ENCODE data around the gene CYLD.

CYLD gene

DNA sequence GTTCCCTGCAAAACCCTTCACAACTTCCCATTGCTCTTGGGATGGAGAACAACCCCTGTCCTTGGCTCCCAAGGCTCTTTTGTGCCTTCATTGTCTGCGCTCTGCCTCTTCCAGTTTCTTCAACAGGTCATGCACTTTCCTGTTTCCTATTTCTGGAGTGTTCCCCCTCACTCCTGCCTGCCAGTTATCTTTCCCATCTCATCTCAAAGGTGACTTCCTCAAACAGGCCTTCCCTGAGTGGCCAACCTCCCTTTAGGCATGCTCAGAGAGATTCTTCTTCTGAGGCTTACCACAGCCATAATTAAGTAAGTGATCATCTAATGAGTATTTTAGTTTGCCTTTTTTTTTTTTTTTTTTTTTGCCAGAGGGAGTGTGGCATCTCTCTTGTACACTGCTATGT, 2.9 kb upstream of the CYLD start:
- no peak overlapping the region for H3K4me3 ChIP-seq (replicated peaks in 1 of 2; ENCODE audit: low read depth in 2 of 2, low read length in 2 of 2)
- no peak for DNase-seq (ENCODE audit: low read depth in 2 of 2)
- TF ChIP-seq, protein P1, sequence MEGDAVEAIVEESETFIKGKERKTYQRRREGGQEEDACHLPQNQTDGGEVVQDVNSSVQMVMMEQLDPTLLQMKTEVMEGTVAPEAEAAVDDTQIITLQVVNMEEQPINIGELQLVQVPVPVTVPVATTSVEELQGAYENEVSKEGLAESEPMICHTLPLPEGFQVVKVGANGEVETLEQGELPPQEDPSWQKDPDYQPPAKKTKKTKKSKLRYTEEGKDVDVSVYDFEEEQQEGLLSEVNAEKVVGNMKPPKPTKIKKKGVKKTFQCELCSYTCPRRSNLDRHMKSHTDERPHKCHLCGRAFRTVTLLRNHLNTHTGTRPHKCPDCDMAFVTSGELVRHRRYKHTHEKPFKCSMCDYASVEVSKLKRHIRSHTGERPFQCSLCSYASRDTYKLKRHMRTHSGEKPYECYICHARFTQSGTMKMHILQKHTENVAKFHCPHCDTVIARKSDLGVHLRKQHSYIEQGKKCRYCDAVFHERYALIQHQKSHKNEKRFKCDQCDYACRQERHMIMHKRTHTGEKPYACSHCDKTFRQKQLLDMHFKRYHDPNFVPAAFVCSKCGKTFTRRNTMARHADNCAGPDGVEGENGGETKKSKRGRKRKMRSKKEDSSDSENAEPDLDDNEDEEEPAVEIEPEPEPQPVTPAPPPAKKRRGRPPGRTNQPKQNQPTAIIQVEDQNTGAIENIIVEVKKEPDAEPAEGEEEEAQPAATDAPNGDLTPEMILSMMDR (IDR thresholded peaks at IDR 0.05; ENCODE audit: low read depth, low read length): no peak

DNA sequence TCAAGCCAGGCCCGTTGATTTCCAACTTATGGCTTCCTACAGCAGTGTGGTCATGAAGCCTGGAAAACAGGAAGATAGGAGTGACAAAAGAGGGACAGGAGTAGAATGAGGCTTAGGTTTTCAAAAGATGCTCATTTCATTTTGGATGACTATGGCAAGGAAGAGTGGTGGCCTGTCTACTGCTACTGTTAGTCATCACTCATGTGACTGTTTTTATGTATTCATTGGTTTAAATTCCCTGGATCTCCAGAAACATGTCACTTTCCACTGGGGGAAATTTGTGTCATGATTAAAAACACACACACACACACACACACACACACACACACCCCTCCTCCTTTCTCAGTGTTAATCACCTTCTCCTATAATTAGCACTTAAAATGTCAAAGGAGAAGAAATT, 1.1 kb upstream of the CYLD start:
- TF ChIP-seq, protein P1 (IDR thresholded peaks at IDR 0.05; ENCODE audit: low read depth, low read length): no peak
- H3K4me3 ChIP-seq (replicated peaks in 1 of 2; ENCODE audit: low read depth in 2 of 2, low read length in 2 of 2): no peak overlapping the region
- peak in 1 of 2 donors; percentile 33 for DNase-seq (ENCODE audit: low read depth in 2 of 2)

DNA sequence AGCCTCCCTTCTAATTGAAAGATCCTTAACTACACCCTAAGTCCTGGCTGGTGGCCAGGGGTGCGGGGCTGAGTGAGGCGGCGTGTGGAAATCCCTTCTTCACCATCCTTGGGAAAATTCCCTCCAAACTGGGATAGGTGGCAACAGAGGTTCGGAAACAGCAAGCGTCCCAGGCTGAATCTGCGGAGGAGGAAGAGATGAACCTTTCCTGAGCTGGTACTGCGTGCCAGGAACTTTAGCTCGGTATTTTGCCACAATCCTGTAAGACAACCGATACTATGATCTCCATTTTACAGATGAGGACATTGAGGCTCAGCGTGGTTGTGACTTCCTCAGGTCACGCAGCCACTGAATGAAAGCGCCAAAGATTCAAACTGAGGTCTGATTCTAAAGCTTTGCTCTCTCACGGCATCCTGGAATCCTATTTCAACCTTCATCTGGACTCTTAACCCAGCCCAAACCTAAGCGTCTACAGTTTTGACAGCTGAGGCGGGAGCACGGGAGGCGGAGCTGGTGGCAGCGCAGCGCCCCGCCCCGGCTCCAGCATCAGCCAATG, 583 bp upstream of the CYLD start:
- H3K4me3 ChIP-seq (replicated peaks in 1 of 2; ENCODE audit: low read depth in 2 of 2, low read length in 2 of 2): peak overlapping the region; percentile 38 to 55
- no peak for DNase-seq (ENCODE audit: low read depth in 2 of 2)
- TF ChIP-seq, protein P1 (IDR thresholded peaks at IDR 0.05; ENCODE audit: low read depth, low read length): no peak

DNA sequence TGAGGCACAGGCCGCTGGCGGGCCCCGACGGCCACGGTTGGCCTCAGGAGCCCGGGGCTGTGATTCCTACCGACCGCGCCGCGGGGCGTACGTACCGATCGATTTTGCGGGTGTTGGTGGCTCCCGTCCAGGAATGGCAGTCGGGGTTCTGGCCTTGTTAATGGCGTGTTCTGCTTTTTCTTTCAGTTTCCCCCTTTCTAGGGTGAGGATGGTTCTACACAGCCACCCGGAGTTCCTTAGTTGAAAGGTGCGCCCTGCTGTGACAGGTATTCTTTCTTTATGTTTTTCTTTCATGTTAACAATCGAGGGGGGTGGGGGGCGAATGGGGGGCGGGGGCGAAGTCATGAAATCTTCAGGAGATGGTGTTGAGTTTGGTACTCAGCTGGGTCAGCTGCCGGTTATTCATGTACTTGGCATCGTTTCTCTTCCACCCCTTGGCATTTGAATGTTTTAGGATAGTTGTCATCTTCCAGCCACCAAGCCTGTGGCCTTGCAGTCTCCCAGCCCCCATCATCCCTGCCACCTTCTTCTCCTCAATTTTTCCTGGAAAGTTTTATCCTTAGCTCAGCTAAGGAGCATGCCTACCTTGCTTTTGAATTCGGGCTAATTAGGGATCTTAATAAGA, 802 bp downstream of the CYLD start:
- TF ChIP-seq, protein P1 (IDR thresholded peaks at IDR 0.05; ENCODE audit: low read depth, low read length): no peak
- peak overlapping the region; percentile 73 to 75 for H3K4me3 ChIP-seq (replicated peaks in 1 of 2; ENCODE audit: low read depth in 2 of 2, low read length in 2 of 2)

DNA sequence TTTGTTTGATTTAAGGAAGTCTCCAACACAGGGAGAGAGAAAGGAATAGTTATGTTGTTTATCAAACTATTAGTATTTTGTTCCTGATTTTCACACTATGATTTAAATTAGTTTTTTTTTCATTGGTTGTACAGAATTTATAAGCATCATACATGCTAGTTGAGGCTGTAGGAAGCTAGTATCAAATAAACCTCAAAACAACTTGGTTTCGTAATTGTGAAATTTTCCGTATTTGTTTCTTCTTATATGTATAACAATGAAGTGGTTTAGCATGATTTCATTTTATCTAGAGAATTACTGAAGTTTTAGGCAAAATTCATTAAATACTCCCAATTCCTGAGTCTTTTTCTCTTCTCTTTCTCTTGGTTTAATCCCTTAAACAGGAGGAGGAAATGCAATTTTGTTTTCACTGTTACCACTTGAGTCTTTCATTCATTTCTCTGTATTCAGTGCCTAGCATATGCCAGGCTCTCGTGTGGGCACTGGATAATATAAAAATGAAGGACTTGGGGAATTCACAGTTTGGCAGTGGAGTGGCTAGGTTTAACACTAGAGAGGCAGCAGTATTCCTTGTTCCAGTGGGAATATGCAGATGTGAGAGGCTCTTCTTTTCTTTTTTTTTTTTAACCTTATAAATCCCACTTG, 1.8 kb downstream of the CYLD start:
- H3K4me3 ChIP-seq (replicated peaks in 1 of 2; ENCODE audit: low read depth in 2 of 2, low read length in 2 of 2): no peak overlapping the region
- no peak for DNase-seq (ENCODE audit: low read depth in 2 of 2)
- TF ChIP-seq, protein P1 (IDR thresholded peaks at IDR 0.05; ENCODE audit: low read depth, low read length): no peak

More for the DNA sequence above, 802 bp downstream of the CYLD start:
- peak; percentile 29 to 58 for DNase-seq (ENCODE audit: low read depth in 2 of 2)

DNA sequence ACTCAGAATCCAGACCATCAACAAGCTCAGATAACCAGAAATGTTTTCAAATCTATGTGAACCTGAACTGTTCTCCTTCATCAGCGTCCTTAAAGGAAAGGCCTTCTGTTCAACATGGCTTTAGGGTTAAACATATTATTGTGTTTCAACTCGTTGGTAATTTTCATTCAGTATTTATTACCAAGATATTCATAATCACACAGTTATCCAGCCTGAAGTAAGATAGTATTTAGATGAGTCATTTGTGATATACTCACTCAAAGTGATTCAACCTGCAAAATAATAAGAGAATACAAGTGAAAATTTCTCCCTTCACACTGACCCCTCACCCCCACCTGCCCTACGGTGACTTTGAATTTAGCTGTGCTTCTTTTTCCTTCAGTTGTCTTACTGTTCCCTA, 3.0 kb downstream of the CYLD start:
- DNase-seq (ENCODE audit: low read depth in 2 of 2): no peak
- no peak overlapping the region for H3K4me3 ChIP-seq (replicated peaks in 1 of 2; ENCODE audit: low read depth in 2 of 2, low read length in 2 of 2)
- TF ChIP-seq, protein P1 (IDR thresholded peaks at IDR 0.05; ENCODE audit: low read depth, low read length): no peak

Data from cardiac fibroblast (primary cell).